ENCODE measurements around the gene DIO2. TPM values are rescaled to one million over a fixed set of nuclear protein-coding genes. Genes with fewer than 3 reads are reported as not detected.

The DIO2 gene
- polyA plus RNA-seq, 1 donor, result 1.9 TPM

GRCh38 chr14:80167793-80168448 lies 43.4 kb downstream of the DIO2 start:
- DNase-seq, result no peak

DNA sequence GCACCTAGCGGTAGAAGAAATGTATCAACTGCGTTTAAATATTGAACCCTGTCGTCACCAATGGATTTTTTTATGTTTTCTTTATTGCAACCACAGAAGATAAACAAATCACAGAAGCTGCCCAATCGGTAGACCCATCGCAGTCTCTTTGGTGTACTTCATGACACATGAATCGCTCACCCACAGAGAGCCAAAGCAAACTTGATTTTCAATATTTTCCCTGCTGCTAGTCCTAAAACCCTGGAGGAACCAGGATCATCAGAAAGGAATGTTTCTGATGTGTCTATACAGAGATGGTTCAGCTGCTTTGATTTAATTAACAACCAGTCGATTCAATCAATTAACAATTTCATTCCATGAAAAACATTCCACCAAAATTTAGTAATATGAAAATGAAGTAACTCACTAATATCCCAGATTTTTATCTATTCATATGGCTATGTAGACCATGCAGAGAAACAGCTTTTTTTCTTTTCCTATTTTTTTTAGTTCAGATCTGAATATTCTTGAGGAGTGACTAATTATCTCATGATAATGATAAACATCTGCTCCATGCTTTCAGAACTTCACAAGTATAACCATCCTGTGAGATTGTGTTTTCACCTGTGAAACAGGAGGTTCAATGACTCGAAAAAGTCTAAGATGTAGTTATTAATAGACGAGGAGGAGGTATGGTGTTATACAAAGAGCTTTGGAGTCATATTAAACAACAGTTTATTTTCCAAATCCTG lies 46.1 kb downstream of the DIO2 start:
- DNase-seq, result no peak

GRCh38 chr14:80152763-80153162 lies 58.5 kb downstream of the DIO2 start:
- DNase-seq, result no peak

DNA sequence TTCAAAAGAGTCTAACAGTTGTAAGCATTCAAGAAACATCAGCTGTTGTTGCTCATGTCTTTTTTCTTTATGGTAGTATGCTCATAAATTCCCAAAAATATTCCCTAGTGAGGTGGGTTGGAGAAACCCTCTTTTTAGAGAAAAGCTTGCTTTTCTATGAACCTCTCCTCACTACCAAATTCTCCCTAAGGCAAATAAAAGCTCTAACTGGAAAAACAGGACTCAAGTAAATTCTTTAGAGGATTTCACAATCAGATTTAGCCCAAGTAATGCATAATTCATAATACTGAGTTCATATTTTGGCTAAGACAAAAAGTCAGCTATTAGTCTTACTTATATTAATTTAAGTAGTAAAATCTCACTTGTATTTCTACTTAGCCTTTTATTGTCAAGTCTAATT lies 59.1 kb downstream of the DIO2 start:
- DNase-seq, result no peak

GRCh38 chr14:80150301-80150700 lies 61.0 kb downstream of the DIO2 start:
- no peak for DNase-seq
